GM19240 (cell line): Measurements from ENCODE around the gene KCND3.

Source experiments
- DNase-seq: peaks from one replicate; pipeline ENCODE4 v3.0.0; 2011; ENCODE audit warnings: low spot score; ENCODE audit not compliant: insufficient read length

KCND3 gene

GRCh38 chr1:111778541-111779051 lies 210.9 kb downstream of the KCND3 start:
- DNase-seq, result no peak

DNA sequence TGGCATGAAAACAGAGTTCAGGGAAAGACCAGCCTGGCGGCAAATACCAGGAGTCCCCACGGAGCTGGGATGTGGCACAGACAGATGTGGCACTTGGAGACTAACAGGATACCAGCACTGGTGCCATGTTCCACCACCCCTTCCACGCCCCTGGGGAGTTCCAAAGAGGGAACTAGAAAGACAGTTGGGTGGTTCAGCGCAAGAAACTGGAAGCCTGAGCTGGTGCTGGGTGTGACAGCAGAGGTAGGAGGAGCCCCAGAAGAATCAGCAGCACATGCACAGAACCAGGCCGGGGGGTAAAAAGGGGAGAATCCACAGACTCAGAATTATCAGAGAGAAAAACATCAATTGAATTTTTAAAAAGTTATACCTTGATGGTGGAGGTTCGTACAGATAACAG lies 211.4 kb downstream of the KCND3 start:
- no peak for DNase-seq

DNA sequence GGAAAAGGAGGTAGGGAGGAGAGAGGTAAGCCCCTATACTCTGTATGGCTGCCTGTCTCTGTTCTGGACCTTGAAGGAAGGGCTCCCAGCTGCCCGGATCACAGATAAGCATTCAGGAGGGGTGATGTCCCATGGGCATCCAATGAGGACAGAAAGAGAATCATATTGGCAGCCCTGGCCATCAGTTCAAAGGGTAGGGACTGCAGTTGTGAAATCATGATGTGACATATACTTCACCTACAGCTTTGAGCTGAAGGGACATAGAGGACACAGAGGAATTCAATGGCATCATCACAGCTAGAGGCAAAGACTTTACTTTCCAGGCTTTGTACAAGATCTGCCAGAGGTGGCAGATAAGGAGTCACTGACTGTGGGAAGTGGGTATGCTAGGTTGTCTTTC lies 212.2 kb downstream of the KCND3 start:
- DNase-seq, result no peak

DNA sequence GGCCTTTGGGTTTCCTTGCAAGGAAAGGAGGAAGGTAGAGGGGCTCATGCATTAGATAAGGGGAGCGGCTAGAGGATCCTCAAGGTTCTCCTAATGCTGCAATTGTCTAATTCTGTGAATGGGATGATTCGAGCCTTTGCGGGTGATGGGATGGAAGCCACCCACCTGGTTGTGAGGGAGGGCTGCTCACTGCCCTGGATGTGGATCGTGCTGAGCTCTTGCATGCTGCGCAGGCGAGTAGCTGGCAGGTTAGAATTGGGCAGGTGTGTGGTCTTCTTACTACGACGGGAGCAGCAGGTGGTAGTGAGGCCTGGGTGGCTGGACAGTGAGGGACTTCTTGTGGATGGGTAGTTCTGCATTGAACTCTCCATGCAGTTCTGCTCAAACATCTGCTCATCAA lies 212.6 kb downstream of the KCND3 start:
- DNase-seq, result no peak

DNA sequence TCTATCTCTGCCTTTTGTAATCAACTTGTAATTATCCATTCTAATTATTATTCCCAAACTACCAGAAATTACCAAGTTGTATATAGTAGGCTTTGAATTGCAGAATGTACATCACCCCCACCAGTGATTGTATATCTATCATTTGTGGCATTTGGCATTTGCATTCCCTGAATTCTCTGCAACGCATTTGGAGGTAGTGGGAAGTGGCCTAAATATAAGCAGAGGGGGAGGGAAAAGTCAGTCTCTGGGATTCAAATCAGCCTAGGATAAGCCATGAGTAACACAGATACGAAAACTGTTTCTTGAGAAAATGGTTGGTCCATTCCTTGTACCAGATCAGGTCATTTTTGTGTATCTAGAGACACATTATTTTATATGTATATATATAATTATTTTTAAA lies 213.1 kb downstream of the KCND3 start:
- DNase-seq, result no peak

DNA sequence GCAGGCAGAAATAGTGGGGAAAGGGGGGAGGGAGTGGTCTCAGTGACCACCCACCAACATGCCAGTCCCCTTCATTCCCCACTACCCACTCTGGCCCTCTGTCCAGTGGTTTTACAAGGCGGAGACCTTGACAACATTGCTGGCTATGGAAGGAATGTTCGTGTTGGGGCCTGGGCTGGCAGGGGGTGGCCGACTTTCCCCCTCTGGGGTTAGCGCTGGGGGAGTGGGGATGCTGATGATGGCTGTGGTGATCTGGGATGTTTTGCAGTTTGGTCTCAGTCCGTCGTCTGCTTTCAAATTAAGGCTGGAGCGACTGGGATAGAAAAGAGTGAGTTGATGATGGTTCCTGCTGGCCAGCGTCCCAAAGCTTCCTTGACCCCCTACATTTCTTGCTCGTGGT lies 213.5 kb downstream of the KCND3 start:
- DNase-seq, result no peak

DNA sequence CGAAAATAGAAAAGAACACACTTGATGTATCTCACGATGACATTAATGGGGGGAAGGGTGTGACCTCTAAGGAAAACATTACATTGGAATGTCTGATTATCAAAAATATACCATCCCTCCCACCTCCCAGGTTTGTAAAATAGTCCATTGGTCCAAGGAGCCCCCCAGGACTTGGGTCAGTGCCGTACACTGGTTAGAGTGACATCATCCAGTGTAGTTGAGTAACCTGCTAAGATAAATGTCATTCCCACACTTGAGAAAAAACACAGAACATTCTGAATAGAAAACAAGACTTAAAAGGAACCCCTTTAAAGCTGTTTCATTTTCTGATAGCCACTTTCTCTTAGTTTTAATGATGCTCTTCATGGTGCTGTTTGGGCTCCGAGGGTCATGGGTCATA lies 218.6 kb downstream of the KCND3 start:
- DNase-seq, result no peak

DNA sequence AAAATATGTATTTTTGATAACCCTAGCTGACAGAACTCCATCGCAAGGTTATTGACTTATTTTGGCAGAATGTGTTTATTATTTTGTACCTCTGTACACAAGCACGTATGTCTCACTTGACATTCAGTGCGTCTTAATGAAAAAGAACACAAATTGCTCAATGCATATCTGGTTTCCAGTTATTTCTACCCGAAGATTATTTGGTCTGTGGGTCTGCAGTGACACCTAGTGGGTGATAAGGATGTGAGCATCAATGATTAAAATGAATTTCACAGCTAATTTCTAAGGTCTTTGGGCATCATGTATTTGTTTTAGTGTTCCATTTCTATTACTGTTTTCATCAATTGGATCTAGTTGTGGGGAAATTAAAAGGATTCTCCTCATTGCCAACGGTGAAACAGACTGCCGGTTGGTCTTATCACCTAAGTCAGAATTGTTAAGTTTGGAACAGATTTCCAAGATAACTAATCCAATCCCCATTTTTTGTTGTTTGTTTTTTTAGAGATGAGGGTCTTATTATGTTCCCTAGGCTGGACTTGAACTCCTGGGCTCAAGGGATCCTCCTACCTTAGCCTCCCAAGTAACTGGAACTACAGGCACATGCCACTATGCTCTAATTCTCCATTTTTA lies 219.8 kb downstream of the KCND3 start:
- peak; percentile 21 for DNase-seq

GRCh38 chr1:111768625-111769024 lies 220.8 kb downstream of the KCND3 start:
- no peak for DNase-seq

GRCh38 chr1:111768023-111768422 lies 221.4 kb downstream of the KCND3 start:
- no peak for DNase-seq

- no peak for DNase-seq
These were observed 227.1 kb downstream of the KCND3 start for GRCh38 chr1:111762332-111762731.

- DNase-seq, result no peak
These were observed 227.8 kb downstream of the KCND3 start for GRCh38 chr1:111761717-111762116.

DNA sequence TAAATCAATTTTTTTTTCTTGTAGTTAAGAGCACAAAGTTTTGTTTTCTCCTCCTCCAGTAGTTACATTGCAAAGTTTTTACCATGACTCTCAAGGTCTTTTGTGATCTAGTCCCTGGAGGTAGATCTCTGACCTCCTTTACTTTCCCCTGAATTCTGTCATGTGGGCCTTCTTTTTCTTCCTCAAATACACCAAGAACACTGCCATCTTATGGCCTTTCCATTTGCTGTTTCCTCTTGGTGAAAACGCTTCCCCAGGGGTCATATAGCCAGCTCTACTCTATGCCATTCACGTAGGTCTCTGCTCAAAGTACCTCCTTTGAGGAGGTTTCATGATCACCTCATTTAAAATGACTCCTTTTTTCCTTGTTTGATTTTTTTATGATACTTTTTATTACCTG lies 231.1 kb downstream of the KCND3 start:
- DNase-seq, result no peak

- DNase-seq, result no peak
These were observed 233.3 kb downstream of the KCND3 start for GRCh38 chr1:111756124-111756513.

GRCh38 chr1:111755331-111756123 lies 233.9 kb downstream of the KCND3 start, which contains the start of gene DDX20:
DDX20 (plus strand) TSS chr1:111755901; CDS start chr1:111755925, 24 bp downstream.
- peak; percentile 86 for DNase-seq

DNA sequence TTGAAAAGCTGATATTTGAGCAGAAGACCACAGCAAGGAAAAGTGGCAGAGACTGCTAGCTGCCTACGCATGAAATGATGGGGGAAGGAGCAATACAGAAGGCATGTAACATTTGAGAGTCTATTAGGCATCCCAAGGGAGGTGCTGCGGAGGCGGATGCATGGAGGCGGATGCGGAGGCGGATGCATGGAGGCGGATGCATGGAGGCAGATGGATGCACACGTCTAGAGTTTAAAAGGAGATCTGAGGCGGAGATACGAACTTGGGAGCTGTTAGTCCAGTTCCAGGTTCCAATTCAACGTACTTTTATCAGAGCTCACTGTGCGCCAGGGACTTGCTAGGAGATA lies 234.5 kb downstream of the KCND3 start:
- no peak for DNase-seq

- no peak for DNase-seq
These were observed 237.4 kb downstream of the KCND3 start for GRCh38 chr1:111751906-111752575.

GRCh38 chr1:111750856-111751255 lies 238.6 kb downstream of the KCND3 start:
- DNase-seq, result no peak

- no peak for DNase-seq
These were observed 239.8 kb downstream of the KCND3 start for GRCh38 chr1:111749628-111750027.

DNA sequence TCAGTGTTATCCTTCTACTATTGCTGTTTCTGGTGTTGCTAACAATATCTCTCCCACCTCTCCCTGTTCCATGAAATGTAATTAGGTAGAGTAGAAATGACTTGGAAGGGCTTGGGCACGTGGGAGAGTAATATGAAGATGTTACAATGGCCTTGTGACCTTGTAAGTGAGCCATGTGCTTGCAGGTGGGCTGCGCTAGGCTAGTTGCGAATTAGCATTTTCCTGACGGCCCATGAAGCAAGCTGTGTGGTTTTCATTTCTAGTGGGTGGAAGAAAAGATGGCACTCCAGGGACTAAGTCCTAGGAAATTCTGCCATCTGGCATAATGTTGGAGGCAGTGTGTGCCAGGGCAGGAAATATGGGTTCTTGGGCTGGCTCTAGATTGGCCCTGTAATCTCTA lies 241.5 kb downstream of the KCND3 start:
- DNase-seq, result no peak

- DNase-seq, result no peak
These were observed 242.2 kb downstream of the KCND3 start for GRCh38 chr1:111747282-111747734.

DNA sequence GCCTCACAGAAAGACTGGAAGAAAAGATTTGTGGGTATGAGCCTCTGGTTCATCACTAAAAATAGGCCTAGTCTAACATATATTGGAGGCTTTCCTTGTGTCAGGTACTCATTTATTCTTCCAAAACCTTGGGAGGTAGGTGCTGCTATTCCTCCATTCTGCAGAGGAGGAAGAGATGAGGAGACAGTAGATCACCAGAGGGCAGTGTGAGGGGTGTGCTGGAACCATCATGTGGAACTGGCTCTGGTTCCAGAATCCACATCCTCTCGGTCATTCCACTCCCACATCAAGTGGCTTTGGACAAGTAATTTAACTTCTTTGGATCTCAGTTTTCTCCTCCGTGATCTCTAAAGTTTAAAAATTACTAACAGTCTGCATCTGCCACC lies 242.9 kb downstream of the KCND3 start:
- no peak for DNase-seq
